HepG2 (cell line): ENCODE measurements around the gene AP1M1. TPM values are rescaled to one million over a fixed set of nuclear protein-coding genes. Genes with fewer than 3 reads are reported as not detected.

Source experiments
- ATAC-seq: fragments of 200-7000 bp; cut with Tn5 transposase; 3 replicates; pipeline ENCODE4 v1.9.1; 2020; ENCODE audit warnings: mild to moderate bottlenecking, moderate library complexity
- BruUV-seq: library from RNA; stranded (reverse); fragments of 400-500 nt; replicated peaks from 2 replicates; lab custom pipeline; 2021; lab: Mats Ljungman, UMichigan
- CTCF ChIA-PET: fragments of 300-600 bp; formaldehyde crosslinking; extraction: SDS; loops from one replicate; lab custom pipeline; 2021; ENCODE audit warnings: low total read pairs, inconsistent platforms, low intra/inter-chr PET ratio; lab: Yijun Ruan, JAX
- POLR2A ChIA-PET: fragments of 350-600 bp; sonication (Branson Sonifier 250); formaldehyde crosslinking; loops from one replicate; lab custom pipeline; 2020; ENCODE audit warnings: antibody characterized with exemption, inconsistent platforms; lab: Yijun Ruan, JAX
- DNase-seq: peaks from one replicate; pipeline ENCODE4 v3.0.0-alpha.2; 2015; ENCODE audit warnings: low spot score
- FAIRE-seq: peaks from 3 replicates; lab custom pipeline; 2011; peaks lifted over from hg19 to GRCh38; lab: Jason Lieb, UNC
- H2AFZ ChIP-seq: one replicate; pipeline ENCODE4 v1.6.1; 2011; ENCODE audit warnings: low read length, inconsistent platforms
- H3K27ac ChIP-seq: fragments of 300-600 bp; 3 replicates; pipeline ENCODE4 v1.8.0; 2011; ENCODE audit warnings: mixed run types, mild to moderate bottlenecking, mixed read lengths, low read length, inconsistent platforms; ENCODE audit not compliant: insufficient read depth; ENCODE audit errors: extremely low read length
- H3K27me3 ChIP-seq, 2 experiments: fragments of 200-600 bp in 1 of 2; 2 replicates in 1 of 2; 3 replicates in 1 of 2; pipeline versions ENCODE4 v1.6.0 to v1.8.0; 2011; ENCODE audit warnings: low read length in 2 of 2, mild to moderate bottlenecking in 2 of 2, moderate library complexity in 2 of 2, inconsistent platforms in 1 of 2; ENCODE audit not compliant: insufficient read depth in 2 of 2, control insufficient read depth in 1 of 2
- H3K36me3 ChIP-seq, 2 experiments: fragments of 200-600 bp in 1 of 2; replicated peaks in 1 of 2; 2 replicates in 1 of 2; 3 replicates in 1 of 2; pipeline versions ENCODE4 v1.5.1 to v1.8.0; 2011; ENCODE audit warnings: low read length in 2 of 2, inconsistent platforms in 1 of 2; ENCODE audit not compliant: insufficient read depth in 2 of 2, control insufficient read depth in 1 of 2
- H3K4me1 ChIP-seq: 2 replicates; pipeline ENCODE4 v1.5.1; 2012; ENCODE audit warnings: low read length, inconsistent platforms; ENCODE audit not compliant: insufficient read depth
- H3K4me2 ChIP-seq: 2 replicates; pipeline ENCODE4 v1.6.0; 2011; ENCODE audit warnings: low read depth, low read length, inconsistent platforms
- H3K4me3 ChIP-seq, 3 experiments: fragments of 200-600 bp in 1 of 3; sonication (generic), shearing (Covaris generic) in 1 of 3; replicated peaks in 1 of 3; 2 replicates each; pipeline ENCODE4 v1.5.1; 2011 to 2016; ENCODE audit warnings: low read length in 3 of 3, inconsistent platforms in 2 of 3, low read depth in 2 of 3, mild to moderate bottlenecking in 2 of 3, control low read depth in 1 of 3, mixed read lengths in 1 of 3; ENCODE audit not compliant: insufficient read depth in 1 of 3
- H3K79me2 ChIP-seq: one replicate; pipeline ENCODE4 v1.6.1; 2011; ENCODE audit warnings: low read length, inconsistent platforms; ENCODE audit not compliant: insufficient read depth
- H3K9ac ChIP-seq: 2 replicates; pipeline ENCODE4 v1.6.0; 2011; ENCODE audit warnings: mild to moderate bottlenecking, low read depth, low read length, inconsistent platforms; ENCODE audit not compliant: insufficient read depth
- H3K9me3 ChIP-seq: 2 replicates; pipeline ENCODE4 v1.5.1; 2012; ENCODE audit warnings: mild to moderate bottlenecking, low read length
- H4K20me1 ChIP-seq: 2 replicates; pipeline ENCODE4 v1.6.0; 2011; ENCODE audit warnings: inconsistent platforms, mild to moderate bottlenecking, low read length, moderate library complexity; ENCODE audit not compliant: insufficient read depth
- ELF3 ChIP-seq: IDR thresholded peaks from 2 replicates; pipeline ENCODE4 v1.6.1; 2016; ENCODE audit warnings: missing genetic modification reagents, missing compliant biosample characterization
- HMGXB3 ChIP-seq: sonication (generic); formaldehyde crosslinking; IDR thresholded peaks from 2 replicates; pipeline ENCODE4 v1.4.0; 2020; ENCODE audit warnings: missing genetic modification reagents, borderline replicate concordance
- HNRNPL ChIP-seq: fragments of 200-400 bp; formaldehyde crosslinking; IDR thresholded peaks from 2 replicates; pipeline ENCODE4 v1.6.1; 2017; ENCODE audit warnings: mild to moderate bottlenecking, low read depth, low read length
- MAX ChIP-seq: IDR thresholded peaks from 2 replicates; pipeline ENCODE4 v1.6.1; 2012; ENCODE audit warnings: inconsistent platforms
- PRPF4 ChIP-seq: fragments of 200-400 bp; formaldehyde crosslinking; IDR thresholded peaks from 2 replicates; pipeline ENCODE4 v1.6.1; 2016; ENCODE audit warnings: low read length, low read depth; ENCODE audit not compliant: poor library complexity, severe bottlenecking
- SRY ChIP-seq: sonication (generic); formaldehyde crosslinking; IDR thresholded peaks from 2 replicates; pipeline ENCODE4 v1.8.0; 2022; ENCODE audit warnings: mild to moderate bottlenecking, missing genetic modification reagents
- ZNF660 ChIP-seq: sonication (generic); formaldehyde crosslinking; IDR thresholded peaks from 2 replicates; pipeline ENCODE4 v1.5.1; 2020; ENCODE audit warnings: mild to moderate bottlenecking, low read depth, missing genetic modification reagents, borderline replicate concordance
- WGBS: methylation state at CpG from one replicate; pipeline ENCODE4 v1.1.6; 2017; ENCODE audit warnings: low lambda C conversion rate; 5-methylcytosine and 5-hydroxymethylcytosine counted together
- in situ Hi-C: cut with HindIII; loops from 2 replicates; pipeline ENCODE4 v1.10.0; 2017; ENCODE audit warnings: low pct_unique_long_range_greater_than_20kb; ENCODE audit not compliant: extremely low pct_ligation_motif_present
- intact Hi-C: fragments of 100-400 bp; cut with micrococcal nuclease; formaldehyde crosslinking; loops from one replicate; pipeline ENCODE4 v1.10.0; 2022; ENCODE audit not compliant: unreplicated experiment
- polyA plus RNA-seq, 8 experiments: library from polyadenylated mRNA; depleted of rRNA in 3 of 8; stranded (reverse) in 7 of 8; unstranded in 1 of 8; fragments of >200 nt; fragmentation: Illumina TruSeq in 4 of 8; extraction: Trizol in 4 of 8; gene quantifications; 2 replicates each; pipeline versions ENCODE4 v1.2.1 to v1.2.3, GENCODE V29; 2011 to 2016; ENCODE audit warnings: low read depth in 4 of 8, missing spikeins in 1 of 8, mixed read lengths in 1 of 8; ENCODE audit not compliant: insufficient read depth in 1 of 8
- total RNA-seq, 5 experiments: library from RNA; depleted of rRNA; stranded (reverse); fragments of >200 nt; fragmentation: Illumina TruSeq; extraction: Trizol; gene quantifications; 2 replicates each; pipeline ENCODE4 v1.2.3, GENCODE V29; 2016; ENCODE audit warnings: low read depth in 1 of 5

AP1M1 gene
- total and polyA plus RNA-seq, 2 of the 13 experiments (the other 11 are each of a cell fraction or from before 2014, with no cell fraction given), result 34.4 to 46.1 TPM

GRCh38 chr19:16222806-16223205, 25.1 kb downstream of the AP1M1 start:
- Histone ChIP-seq H3K4me3 (no peak overlapping the region), H3K9ac (no peak overlapping the region), H3K36me3 (peaks cover 16 to 56% of the 10 kb centered on the region in 2 experiments), H3K79me2 (no peaks in the 10 kb centered on the region), H3K4me1 (no peaks in the 10 kb centered on the region), H2AFZ (no peak overlapping the region), H4K20me1 (no peaks in the 10 kb centered on the region), H3K4me2 (no peak overlapping the region), H3K27ac (no peak overlapping the region), H3K9me3 (peaks cover 25% of the 10 kb centered on the region), H3K27me3 (no peaks in the 10 kb centered on the region)
- DNase-seq (no peak), FAIRE-seq (no peak), ATAC-seq (no peak)
- POLR2A ChIA-PET, result no interaction called here
- 93% methylated on average over 3 of the region's 3 CpGs for WGBS
- TF ChIP-seq MAX (no peak), ZNF660 (CRISPR knock-in tag) (no peak), HMGXB3 (CRISPR knock-in tag) (no peak), SRY (CRISPR knock-in tag) (no peak), ELF3 (no peak), PRPF4 (no peak), HNRNPL (no peak)
- in situ Hi-C loops (no loop called here), intact Hi-C loops (no loop called here)
- CTCF ChIA-PET, result no interaction called here
- no TSS peak for BruUV-seq
